Subcutaneous preadipocyte (primary cell): ENCODE data around the gene SLX4IP. TPM values are rescaled to one million over a fixed set of nuclear protein-coding genes. Genes with fewer than 3 reads are reported as not detected.

ENCODE experiments used
- small RNA-seq: library from RNA; depleted of rRNA; stranded (forward); fragments of <200 nt; gene quantifications from one replicate; pipeline ENCODE3, GENCODE V24; 2012
- total RNA-seq: library from RNA; depleted of rRNA; stranded (reverse); fragments of >200 nt; gene quantifications from 2 replicates; pipeline ENCODE4 v1.2.3, GENCODE V29; 2012

SLX4IP gene
- total RNA-seq, result 4.0 and 5.7 TPM in 2 replicates

DNA sequence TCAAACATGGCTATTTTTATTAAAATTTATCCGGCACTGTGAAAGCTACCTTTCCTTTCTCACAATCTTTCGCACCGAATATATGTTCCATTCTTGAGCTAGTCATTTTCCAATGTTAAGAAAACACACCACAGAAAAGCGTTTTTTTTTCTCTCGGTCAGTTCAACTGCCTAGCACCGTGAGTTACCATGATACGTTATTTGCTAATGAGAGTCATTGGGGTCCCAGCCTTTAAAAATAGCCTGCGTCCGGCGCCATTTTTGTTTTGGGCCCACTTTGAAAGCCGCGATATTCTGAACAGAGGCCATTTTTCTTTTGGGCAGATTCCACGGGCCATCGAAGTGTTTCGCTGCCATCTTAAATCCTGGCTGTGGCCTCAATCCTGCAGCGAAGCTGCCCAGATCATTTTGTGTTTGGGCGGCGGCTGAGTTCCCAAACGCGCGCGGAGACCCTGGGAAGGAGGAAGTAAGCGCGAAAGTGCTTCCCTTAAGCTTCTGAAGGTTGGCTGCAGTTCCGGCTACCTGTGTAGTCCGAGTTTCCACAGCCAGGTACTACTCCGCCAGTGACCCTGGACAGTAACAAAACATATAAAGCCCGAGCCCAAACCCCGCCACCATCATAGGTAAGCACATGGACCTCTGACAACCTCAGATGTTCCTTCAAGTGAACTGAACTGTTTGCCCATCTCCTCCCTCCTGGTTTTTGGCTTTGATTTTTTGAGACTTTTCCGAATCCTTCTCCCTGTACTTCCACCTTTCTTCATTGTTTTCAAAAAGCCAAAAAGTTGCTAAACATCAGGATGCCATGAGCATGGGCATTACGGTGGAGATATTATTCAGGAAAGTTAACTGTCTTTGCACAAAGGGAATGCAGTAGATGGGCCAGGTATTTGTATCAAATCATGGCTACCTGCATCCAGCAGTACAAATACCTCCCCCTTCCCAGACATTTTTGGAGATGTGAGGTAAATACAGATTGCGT, at the start of gene SLX4IP:
Gene SLX4IP (plus strand): TSS at position 474 of the 981 bp plus-strand sequence. CDS start 22,900 bp downstream, outside the sequence.

DNA sequence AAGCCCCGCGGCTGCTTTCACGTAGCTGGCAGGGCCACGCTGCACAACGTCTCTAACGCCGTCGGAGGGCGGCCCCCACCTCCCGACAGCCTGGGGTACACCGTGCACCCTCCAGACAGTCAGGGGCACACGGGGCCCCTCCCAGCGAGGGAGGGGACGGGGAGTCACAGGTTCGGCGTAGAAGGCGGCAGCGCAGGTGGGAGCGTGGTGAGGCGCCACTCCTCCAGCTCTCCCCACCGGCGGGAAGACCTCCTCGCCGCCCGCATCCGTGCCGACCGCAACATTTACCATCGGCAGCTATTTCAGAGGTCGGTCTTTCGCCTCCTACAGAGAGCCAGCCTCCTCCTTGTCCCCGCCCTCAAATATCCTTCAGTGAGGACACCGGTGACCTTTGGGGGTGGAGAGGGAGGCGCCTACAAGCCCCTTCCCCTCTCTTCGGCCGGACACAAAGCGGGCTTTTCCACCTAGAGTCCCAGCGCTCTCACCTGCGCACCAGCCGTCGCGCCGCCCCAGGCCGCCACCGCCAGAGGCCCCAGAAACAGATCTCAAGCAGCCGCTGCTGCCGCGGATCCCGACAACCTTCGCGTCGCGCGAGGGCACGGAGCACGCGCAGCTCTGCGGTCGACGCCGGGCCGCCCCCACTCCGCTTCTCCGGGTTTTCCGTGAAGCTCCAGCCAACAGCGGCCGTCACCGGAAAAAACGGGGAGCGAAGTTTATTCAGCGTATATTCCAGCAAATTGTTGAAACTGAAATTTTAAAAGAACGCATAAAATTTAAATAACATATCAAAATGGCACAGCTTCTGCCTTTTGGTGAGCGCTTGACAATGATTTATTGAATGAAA, 1.3 kb upstream of the SLX4IP start, which contains the start of gene MKKS:
Gene MKKS (minus strand): TSS at position 600 of the 844 bp plus-strand sequence. CDS start 20,708 bp downstream, outside the sequence.

DNA sequence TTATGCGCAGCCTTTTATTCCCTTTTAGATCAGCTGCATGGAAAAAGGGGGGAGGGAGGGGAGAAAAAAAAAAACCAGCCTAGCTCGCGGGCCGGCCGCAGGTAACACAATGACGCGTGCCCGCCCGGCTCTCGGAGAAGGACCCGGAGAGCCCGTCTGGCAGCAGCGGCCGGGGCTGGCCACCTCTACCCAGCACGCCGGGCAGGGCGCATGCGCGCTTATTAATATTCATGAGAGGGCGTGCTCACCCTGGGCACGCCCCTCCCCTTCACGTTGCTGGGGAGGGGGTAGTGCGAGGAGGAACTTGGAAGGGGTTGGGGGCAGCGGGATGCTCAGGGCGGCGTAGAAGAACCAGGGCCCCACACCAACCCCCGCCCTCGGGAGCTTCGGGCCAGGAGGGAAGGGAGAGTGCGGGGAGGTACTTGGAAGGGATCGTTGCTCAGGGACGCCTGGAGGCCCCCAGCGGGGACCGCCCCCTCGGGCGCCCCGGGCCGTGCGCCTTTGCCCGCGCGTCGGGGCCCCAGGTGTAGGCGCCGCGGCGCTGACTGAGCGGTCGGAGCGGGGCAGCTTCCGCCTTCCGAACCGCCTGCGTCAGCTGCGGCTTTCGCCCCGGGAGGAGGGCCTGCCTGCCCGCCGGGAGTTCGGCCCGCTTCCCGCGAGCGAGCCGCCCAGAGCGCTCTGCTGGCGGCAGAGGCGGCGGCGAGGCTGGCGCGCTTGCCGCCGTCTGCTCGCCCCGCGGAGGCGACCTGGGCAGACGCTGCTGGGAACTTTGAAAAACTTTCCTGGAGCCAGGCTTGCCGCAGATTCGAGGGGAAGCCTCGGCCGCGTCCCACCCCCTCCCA, 239.0 kb downstream of the SLX4IP start, which contains the start of gene JAG1:
Gene JAG1 (minus strand): TSS at position 158 of the 842 bp plus-strand sequence. CDS start 469 bp downstream, outside the sequence.

Small RNA genes within 50 kb of the gene (small RNA-seq; reads per million reads assigned to genes)
- not detected for gene MIR6870

Other genes starting within 250 kb of the SLX4IP start
- under 0.01 and 4.5 TPM in 2 replicates for gene SNAP25, start 216.5 kb upstream of the SLX4IP start, total RNA-seq
- gene MKKS, start 1.1 kb upstream of the SLX4IP start, total RNA-seq, result 4.4 and 5.9 TPM in 2 replicates
- gene JAG1, start 238.7 kb downstream of the SLX4IP start, total RNA-seq, result 20.9 and 34.8 TPM in 2 replicates